ENCODE measurements around the gene USP17L10.
"Not testable (repeated sequence)": the region's sequence is repeated elsewhere in the genome, so short reads cannot be mapped to it uniquely, and the experiment has no call there.

The USP17L10 gene, protein sequence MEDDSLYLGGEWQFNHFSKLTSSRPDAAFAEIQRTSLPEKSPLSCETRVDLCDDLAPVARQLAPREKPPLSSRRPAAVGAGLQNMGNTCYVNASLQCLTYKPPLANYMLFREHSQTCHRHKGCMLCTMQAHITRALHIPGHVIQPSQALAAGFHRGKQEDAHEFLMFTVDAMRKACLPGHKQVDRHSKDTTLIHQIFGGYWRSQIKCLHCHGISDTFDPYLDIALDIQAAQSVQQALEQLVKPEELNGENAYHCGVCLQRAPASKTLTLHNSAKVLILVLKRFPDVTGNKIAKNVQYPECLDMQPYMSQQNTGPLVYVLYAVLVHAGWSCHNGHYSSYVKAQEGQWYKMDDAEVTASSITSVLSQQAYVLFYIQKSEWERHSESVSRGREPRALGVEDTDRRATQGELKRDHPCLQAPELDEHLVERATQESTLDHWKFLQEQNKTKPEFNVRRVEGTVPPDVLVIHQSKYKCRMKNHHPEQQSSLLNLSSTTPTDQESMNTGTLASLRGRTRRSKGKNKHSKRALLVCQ

DNA sequence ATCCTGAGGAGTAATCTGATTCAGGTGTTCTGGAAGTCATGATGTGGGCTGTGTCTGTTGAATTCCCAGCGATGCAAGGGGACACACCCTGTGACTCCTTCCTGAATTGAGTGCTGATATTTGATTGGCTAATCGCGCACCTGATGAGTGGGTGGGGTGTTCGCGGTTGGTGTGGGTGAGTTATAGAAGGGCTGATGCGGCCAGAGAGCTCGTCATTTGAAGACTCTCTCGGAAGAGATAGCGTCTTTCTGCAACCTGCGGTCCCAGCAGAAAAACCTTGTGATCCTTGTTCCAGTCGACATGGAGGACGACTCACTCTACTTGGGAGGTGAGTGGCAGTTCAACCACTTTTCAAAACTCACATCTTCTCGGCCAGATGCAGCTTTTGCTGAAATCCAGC is at the start of gene USP17L10:
USP17L10 (plus strand) TSS at position 301 of the 400 bp plus-strand sequence; CDS start at position 301, 0 bp downstream.
- not testable (repeated sequence) for DNase-seq (ENCODE audit: low spot score)

DNA sequence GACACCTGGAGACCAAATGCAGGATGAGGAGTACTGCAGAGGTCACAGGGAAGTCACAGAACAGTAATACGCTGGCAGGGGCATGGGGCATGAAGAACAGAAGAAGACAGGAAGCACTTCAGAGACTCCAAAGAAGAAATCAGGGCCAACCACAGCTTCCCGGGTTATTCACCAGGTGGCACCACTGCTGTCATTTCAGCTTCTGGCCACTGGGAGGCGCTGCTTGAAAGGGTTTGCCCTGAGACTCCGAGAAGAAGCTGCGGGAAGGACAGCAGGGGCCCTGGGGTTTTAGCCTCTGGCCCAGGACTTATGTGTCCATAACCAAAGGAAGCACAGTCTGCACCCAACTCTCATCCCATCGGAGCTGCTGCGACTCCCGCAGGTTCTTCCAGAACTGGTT is 44.5 kb upstream of the USP17L10 start:
- DNase-seq (ENCODE audit: low spot score) = not testable (repeated sequence)

DNA sequence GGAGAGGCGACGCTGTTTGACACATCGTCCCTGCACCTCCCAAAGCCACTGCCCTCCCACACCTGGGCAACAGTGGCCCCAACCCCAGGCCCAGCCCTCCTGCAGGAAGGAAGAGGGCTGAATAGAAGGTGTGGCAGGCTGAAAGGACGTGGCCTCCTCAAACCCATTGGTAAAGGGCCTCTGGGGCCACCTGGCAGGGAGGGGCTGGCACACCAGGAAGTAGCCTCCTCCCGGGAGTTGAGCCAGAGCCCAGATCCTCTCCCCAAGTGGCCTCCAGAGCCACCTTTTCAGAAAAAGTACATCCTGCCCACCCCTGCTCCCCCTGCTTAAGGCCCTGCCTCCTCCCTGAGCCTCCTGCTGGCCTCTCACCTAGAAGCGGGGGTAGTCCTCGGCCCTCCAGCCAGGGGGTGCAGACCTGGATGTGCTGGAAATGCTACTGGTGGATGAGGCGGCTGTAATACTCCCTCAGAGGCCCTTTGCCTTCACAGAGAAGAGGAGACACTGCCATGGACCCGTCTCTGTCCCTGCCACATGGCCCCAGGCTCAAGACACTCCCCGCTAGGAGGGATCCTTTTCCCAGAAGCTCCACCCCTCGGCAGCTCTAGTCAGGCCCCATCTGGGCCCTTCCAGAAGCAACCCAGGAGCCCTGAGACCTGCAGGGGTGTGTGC is 40.5 kb upstream of the USP17L10 start, which contains the start of gene FAM90A26:
FAM90A26 (plus strand) TSS at position 619 of the 669 bp plus-strand sequence. CDS start 2,764 bp downstream, outside the sequence.
- DNase-seq (ENCODE audit: low spot score) = not testable (repeated sequence)

DNA sequence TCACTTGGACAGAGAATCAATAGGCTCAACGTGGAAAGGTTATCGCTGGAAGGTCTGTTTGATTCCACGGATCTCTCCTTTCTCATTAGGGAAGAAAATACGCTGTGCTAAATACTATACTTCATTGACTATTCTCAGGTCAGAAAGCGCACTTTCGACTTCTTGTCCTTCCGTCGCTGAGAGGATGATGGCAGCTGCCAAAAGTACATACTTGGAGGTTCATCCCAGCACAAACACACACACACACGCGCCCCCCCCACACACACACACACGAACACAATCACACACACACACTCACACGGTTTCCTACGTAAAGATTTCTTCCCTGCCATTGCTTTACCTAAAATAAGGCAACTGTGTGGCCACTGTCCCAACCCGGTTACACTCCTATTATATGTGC is 4.2 kb downstream of the USP17L10 start:
- not testable (repeated sequence) for DNase-seq (ENCODE audit: low spot score)

DNA sequence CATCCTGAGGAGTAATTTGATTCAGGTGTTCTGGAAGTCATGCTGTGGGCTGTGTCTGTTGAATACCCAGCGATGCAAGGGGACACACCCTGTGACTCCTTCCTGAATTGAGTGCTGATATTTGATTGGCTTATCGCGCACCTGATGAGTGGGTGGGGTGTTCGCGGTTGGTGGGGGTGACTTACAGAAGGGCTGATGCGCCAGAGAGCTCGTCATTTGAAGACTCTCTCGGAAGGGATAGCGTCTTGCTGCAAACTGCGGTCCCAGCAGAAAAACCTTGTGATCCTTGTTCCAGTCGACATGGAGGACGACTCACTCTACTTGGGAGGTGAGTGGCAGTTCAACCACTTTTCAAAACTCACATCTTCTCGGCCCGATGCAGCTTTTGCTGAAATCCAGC is 4.6 kb downstream of the USP17L10 start, which contains the start of gene USP17L11:
USP17L11 (plus strand) TSS at position 301 of the 400 bp plus-strand sequence; CDS start at position 301, 0 bp downstream.
- not testable (repeated sequence) for DNase-seq (ENCODE audit: low spot score)

DNA sequence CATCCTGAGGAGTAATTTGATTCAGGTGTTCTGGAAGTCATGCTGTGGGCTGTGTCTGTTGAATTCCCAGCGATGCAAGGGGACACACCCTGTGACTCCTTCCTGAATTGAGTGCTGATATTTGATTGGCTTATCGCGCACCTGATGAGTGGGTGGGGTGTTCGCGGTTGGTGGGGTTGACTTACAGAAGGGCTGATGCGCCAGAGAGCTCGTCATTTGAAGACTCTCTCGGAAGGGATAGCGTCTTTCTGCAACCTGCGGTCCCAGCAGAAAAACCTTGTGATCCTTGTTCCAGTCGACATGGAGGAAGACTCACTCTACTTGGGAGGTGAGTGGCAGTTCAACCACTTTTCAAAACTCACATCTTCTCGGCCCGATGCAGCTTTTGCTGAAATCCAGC is 9.4 kb downstream of the USP17L10 start, which contains the start of gene USP17L12:
USP17L12 (plus strand) TSS at position 301 of the 400 bp plus-strand sequence; CDS start at position 301, 0 bp downstream.
- not testable (repeated sequence) for DNase-seq (ENCODE audit: low spot score)

DNA sequence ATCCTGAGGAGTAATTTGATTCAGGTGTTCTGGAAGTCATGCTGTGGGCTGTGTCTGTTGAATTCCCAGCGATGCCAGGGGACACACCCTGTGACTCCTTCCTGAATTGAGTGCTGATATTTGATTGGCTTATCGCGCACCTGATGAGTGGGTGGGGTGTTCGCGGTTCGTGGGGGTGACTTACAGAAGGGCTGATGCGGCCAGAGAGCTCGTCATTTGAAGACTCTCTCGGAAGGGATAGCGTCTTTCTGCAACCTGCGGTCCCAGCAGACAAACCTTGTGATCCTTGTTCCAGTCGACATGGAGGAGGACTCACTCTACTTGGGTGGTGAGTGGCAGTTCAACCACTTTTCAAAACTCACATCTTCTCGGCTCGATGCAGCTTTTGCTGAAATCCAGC is 14.1 kb downstream of the USP17L10 start, which contains the start of gene USP17L13:
USP17L13 (plus strand) TSS at position 301 of the 400 bp plus-strand sequence; CDS start at position 301, 0 bp downstream.
- DNase-seq (ENCODE audit: low spot score) = not testable (repeated sequence)

DNA sequence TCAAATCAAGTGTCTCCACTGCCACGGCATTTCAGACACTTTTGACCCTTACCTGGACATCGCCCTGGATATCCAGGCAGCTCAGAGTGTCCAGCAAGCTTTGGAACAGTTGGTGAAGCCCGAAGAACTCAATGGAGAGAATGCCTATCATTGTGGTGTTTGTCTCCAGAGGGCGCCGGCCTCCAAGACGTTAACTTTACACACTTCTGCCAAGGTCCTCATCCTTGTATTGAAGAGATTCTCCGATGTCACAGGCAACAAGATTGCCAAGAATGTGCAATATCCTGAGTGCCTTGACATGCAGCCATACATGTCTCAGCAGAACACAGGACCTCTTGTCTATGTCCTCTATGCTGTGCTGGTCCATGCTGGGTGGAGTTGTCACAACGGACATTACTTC is 19.8 kb downstream of the USP17L10 start:
- DNase-seq (ENCODE audit: low spot score) = peak; percentile 0

DNA sequence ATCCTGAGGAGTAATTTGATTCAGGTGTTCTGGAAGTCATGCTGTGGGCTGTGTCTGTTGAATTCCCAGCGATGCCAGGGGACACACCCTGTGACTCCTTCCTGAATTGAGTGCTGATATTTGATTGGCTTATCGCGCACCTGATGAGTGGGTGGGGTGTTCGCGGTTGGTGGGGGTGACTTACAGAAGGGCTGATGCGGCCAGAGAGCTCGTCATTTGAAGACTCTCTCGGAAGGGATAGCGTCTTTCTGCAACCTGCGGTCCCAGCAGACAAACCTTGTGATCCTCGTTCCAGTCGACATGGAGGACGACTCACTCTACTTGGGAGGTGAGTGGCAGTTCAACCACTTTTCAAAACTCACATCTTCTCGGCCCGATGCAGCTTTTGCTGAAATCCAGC is 23.6 kb downstream of the USP17L10 start, which contains the start of gene USP17L15:
USP17L15 (plus strand) TSS at position 301 of the 400 bp plus-strand sequence; CDS start at position 301, 0 bp downstream.
- DNase-seq (ENCODE audit: low spot score) = not testable (repeated sequence)

DNA sequence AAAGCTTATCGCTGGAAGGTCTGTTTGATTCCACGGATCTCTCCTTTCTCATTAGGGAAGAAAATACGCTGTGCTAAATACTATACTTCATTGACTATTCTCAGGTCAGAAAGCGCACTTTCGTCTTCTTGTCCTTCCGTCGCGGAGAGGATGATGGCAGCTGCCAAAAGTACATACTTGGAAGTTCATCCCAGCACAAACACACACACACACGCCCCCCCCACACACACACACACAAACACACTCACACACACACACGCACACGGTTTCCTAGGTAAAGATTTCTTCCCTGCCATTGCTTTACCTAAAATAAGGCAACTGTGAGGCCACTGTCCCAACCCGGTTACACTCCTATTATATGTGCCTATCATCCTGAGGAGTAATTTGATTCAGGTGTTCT is 28.0 kb downstream of the USP17L10 start:
- DNase-seq (ENCODE audit: low spot score) = not testable (repeated sequence)

DNA sequence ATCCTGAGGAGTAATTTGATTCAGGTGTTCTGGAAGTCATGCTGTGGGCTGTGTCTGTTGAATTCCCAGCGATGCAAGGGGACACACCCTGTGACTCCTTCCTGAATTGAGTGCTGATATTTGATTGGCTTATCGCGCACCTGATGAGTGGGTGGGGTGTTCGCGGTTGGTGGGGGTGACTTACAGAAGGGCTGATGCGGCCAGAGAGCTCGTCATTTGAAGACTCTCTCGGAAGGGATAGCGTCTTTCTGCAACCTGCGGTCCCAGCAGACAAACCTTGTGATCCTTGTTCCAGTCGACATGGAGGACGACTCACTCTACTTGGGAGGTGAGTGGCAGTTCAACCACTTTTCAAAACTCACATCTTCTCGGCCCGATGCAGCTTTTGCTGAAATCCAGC is 33.1 kb downstream of the USP17L10 start, which contains the start of gene USP17L17:
USP17L17 (plus strand) TSS at position 301 of the 400 bp plus-strand sequence; CDS start at position 301, 0 bp downstream.
- DNase-seq (ENCODE audit: low spot score) = not testable (repeated sequence)

DNA sequence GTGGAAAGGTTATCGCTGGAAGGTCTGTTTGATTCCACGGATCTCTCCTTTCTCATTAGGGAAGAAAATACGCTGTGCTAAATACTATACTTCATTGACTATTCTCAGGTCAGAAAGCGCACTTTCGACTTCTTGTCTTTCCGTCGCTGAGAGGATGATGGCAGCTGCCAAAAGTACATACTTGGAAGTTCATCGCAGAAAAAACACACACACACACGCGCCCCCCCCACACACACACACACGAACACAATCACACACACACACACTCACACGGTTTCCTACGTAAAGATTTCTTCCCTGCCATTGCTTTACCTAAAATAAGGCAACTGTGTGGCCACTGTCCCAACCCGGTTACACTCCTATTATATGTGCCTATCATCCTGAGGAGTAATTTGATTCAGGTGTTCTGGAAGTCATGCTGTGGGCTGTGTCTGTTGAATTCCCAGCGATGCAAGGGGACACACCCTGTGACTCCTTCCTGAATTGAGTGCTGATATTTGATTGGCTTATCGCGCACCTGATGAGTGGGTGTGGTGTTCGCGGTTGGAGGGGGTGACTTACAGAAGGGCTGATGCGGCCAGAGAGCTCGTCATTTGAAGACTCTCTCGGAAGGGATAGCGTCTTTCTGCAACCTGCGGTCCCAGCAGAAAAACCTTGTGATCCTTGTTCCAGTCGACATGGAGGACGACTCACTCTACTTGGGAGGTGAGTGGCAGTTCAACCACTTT is 37.7 kb downstream of the USP17L10 start, which contains the start of gene USP17L18:
USP17L18 (plus strand) TSS at position 678 of the 728 bp plus-strand sequence; CDS start at position 678, 0 bp downstream.
- DNase-seq (ENCODE audit: low spot score) = peak; percentile 0

DNA sequence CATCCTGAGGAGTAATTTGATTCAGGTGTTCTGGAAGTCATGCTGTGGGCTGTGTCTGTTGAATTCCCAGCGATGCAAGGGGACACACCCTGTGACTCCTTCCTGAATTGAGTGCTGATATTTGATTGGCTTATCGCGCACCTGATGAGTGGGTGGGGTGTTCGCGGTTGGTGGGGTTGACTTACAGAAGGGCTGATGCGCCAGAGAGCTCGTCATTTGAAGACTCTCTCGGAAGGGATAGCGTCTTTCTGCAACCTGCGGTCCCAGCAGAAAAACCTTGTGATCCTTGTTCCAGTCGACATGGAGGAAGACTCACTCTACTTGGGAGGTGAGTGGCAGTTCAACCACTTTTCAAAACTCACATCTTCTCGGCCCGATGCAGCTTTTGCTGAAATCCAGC is 42.6 kb downstream of the USP17L10 start, which contains the start of gene USP17L19:
USP17L19 (plus strand) TSS at position 301 of the 400 bp plus-strand sequence; CDS start at position 301, 0 bp downstream.
- not testable (repeated sequence) for DNase-seq (ENCODE audit: low spot score)

DNA sequence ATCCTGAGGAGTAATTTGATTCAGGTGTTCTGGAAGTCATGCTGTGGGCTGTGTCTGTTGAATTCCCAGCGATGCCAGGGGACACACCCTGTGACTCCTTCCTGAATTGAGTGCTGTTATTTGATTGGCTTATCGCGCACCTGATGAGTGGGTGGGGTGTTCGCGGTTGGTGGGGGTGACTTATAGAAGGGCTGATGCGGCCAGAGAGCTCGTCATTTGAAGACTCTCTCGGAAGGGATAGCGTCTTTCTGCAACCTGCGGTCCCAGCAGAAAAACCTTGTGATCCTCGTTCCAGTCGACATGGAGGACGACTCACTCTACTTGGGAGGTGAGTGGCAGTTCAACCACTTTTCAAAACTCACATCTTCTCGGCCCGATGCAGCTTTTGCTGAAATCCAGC is 47.4 kb downstream of the USP17L10 start, which contains the start of gene USP17L20:
USP17L20 (plus strand) TSS at position 301 of the 400 bp plus-strand sequence; CDS start at position 301, 0 bp downstream.
- DNase-seq (ENCODE audit: low spot score) = not testable (repeated sequence)
